Vagina (tissue), 2 donors: ENCODE measurements around the gene FAM228B.

Source experiments
- CTCF ChIP-seq, 3 experiments: fragments of 450-650 bp in 2 of 3; fragments of 200-600 bp in 1 of 3; sonication (generic) in 1 of 3; IDR thresholded peaks; one replicate each; pipeline ENCODE4 v1.5.1; 2017 to 2019; ENCODE audit warnings: antibody characterized with exemption in 3 of 3, mild to moderate bottlenecking in 2 of 3, moderate library complexity in 2 of 3
- POLR2A ChIP-seq, 2 donors: fragments of 450-650 bp; IDR thresholded peaks; one replicate each; pipeline ENCODE4 v1.6.1; 2017; ENCODE audit warnings: antibody characterized with exemption in 2 of 2, mild to moderate bottlenecking in 2 of 2, moderate library complexity in 2 of 2

- TF ChIP-seq CTCF (IDR thresholded peaks at IDR 0.05) (no peak), POLR2A (IDR thresholded peaks at IDR 0.05) (no peak)
Measured at GRCh38 chr2:24208490-24208889, 85.2 kb downstream of the FAM228B start.
